GM12878 (cell line): ENCODE data around the gene PPP3CA. TPM values are rescaled to one million over a fixed set of nuclear protein-coding genes. Genes with fewer than 3 reads are reported as not detected.
"Not testable (repeated sequence)": the region's sequence is repeated elsewhere in the genome, so short reads cannot be mapped to it uniquely, and the experiment has no call there.

ENCODE experiments used
- ATAC-seq: fragments of 200-7000 bp; cut with Tn5 transposase; 3 replicates; pipeline ENCODE4 v1.9.1; 2020; ENCODE audit warnings: mild to moderate bottlenecking, moderate library complexity
- BruUV-seq: library from RNA; stranded (reverse); fragments of 400-500 nt; replicated peaks from 2 replicates; lab custom pipeline; 2021; lab: Mats Ljungman, UMichigan
- CTCF ChIA-PET: fragments of 300-600 bp; sonication (Branson Sonifier 250); formaldehyde crosslinking; extraction: SDS; loops from one replicate; lab custom pipeline; 2021; ENCODE audit warnings: inconsistent platforms; lab: Yijun Ruan, JAX
- POLR2A ChIA-PET: fragments of 350-600 bp; formaldehyde crosslinking; extraction: SDS; loops from one replicate; lab custom pipeline; 2021; ENCODE audit warnings: inconsistent platforms; lab: Charles Lee
- RAD21 ChIA-PET: fragments of 300-600 bp; sonication (Branson Sonifier 250); formaldehyde crosslinking; loops from one replicate; lab custom pipeline; 2023; ENCODE audit warnings: antibody characterized with exemption; ENCODE audit not compliant: unreplicated experiment; lab: Charles Lee
- SMC1A ChIA-PET: fragments of 300-600 bp; sonication (Branson Sonifier 250); formaldehyde crosslinking; loops from one replicate; lab custom pipeline; 2023; ENCODE audit not compliant: unreplicated experiment, uncharacterized antibody; lab: Charles Lee
- DNase-seq: peaks from one replicate; pipeline ENCODE4 v3.0.0-alpha.2; 2011; ENCODE audit warnings: low read depth, low spot score
- FAIRE-seq: peaks from 3 replicates; lab custom pipeline; 2011; peaks lifted over from hg19 to GRCh38; lab: Jason Lieb, UNC
- H2AFZ ChIP-seq: 2 replicates; pipeline ENCODE4 v1.6.0; 2011; ENCODE audit warnings: low read depth, low read length, control low read depth; ENCODE audit not compliant: control insufficient read depth
- H3K27ac ChIP-seq: 2 replicates; pipeline ENCODE4 v1.5.1; 2011; ENCODE audit warnings: control low read depth; ENCODE audit not compliant: control insufficient read depth, insufficient read depth
- H3K27me3 ChIP-seq, 2 experiments: replicated peaks in 1 of 2; 2 replicates each; pipeline versions ENCODE4 v1.6.0 to v1.6.1; 2011; ENCODE audit warnings: low read length in 1 of 2; ENCODE audit not compliant: control insufficient read depth in 2 of 2, insufficient read depth in 2 of 2
- H3K36me3 ChIP-seq, 2 experiments: 2 replicates each; pipeline ENCODE4 v1.5.1; 2011; ENCODE audit warnings: low read length in 1 of 2; ENCODE audit not compliant: control insufficient read depth in 2 of 2, insufficient read depth in 2 of 2
- H3K4me1 ChIP-seq: 2 replicates; pipeline ENCODE4 v1.6.1; 2011; ENCODE audit warnings: mild to moderate bottlenecking, low read length, moderate library complexity, mixed read lengths; ENCODE audit not compliant: control insufficient read depth, insufficient read depth
- H3K4me2 ChIP-seq: 2 replicates; pipeline ENCODE4 v1.6.0; 2011; ENCODE audit warnings: control low read depth; ENCODE audit not compliant: control insufficient read depth, insufficient read depth
- H3K4me3 ChIP-seq: fragments of 200-600 bp; sonication (generic); 2 replicates; pipeline ENCODE4 v1.5.1; 2016
- H3K79me2 ChIP-seq: 2 replicates; pipeline ENCODE4 v1.6.0; 2011; ENCODE audit warnings: low read length; ENCODE audit not compliant: control insufficient read depth, insufficient read depth
- H3K9ac ChIP-seq: 2 replicates; pipeline ENCODE4 v1.8.0; 2011; ENCODE audit warnings: low read length, control low read depth, mixed read lengths; ENCODE audit not compliant: control insufficient read depth, insufficient read depth
- H3K9me3 ChIP-seq: replicated peaks from 3 replicates; pipeline ENCODE4 v1.5.1; 2011; ENCODE audit warnings: mild to moderate bottlenecking, low read length; ENCODE audit not compliant: control insufficient read depth, insufficient read depth
- H4K20me1 ChIP-seq: 2 replicates; pipeline ENCODE4 v1.6.0; 2011; ENCODE audit not compliant: control insufficient read depth, insufficient read depth
- ATF2 ChIP-seq: IDR thresholded peaks from 2 replicates; pipeline ENCODE4 v1.6.1; 2012; ENCODE audit warnings: low read length, inconsistent platforms
- MYB ChIP-seq: fragments of 150-350 bp; IDR thresholded peaks from 2 replicates; pipeline ENCODE4 v1.6.1; 2014; ENCODE audit warnings: mild to moderate bottlenecking, low read depth, low read length, borderline replicate concordance
- RAD51 ChIP-seq: fragments of 450-650 bp; IDR thresholded peaks from 2 replicates; pipeline ENCODE4 v1.6.1; 2016; ENCODE audit warnings: moderate library complexity, mild to moderate bottlenecking, inconsistent platforms
- ZNF622 ChIP-seq: fragments of 450-650 bp; IDR thresholded peaks from 2 replicates; pipeline ENCODE4 v1.6.1; 2017; ENCODE audit warnings: mild to moderate bottlenecking, inconsistent platforms
- WGBS: methylation state at CpG from one replicate; pipeline ENCODE4 v1.1.6; 2016; ENCODE audit warnings: low lambda C conversion rate; ENCODE audit not compliant: insufficient replicate concordance, insufficient coverage; ENCODE audit errors: missing lambda C conversion rate; 5-methylcytosine and 5-hydroxymethylcytosine counted together
- in situ Hi-C: fragments of 300-500 bp; cut with MboI; formaldehyde crosslinking; loops from 9 replicates; pipeline ENCODE4 v1.14.3; 2018; ENCODE audit warnings: mixed read lengths
- intact Hi-C: fragments of 100-400 bp; cut with micrococcal nuclease; formaldehyde crosslinking; loops from one replicate; pipeline ENCODE4 v1.14.2; 2022; ENCODE audit not compliant: unreplicated experiment
- polyA plus RNA-seq, 11 experiments: library from polyadenylated mRNA; depleted of rRNA in 4 of 11; unstranded in 6 of 11; stranded (reverse) in 5 of 11; fragments of >200 nt; fragmentation: Nextera tagmentation in 4 of 11; fragmentation: Illumina TruSeq in 1 of 11; extraction: Ambion mirVana in 4 of 11; extraction: Trizol in 1 of 11; gene quantifications; 1 replicate in 1 of 11; 2 replicates in 10 of 11; pipeline versions ENCODE4 v1.2.1 to v1.2.3, GENCODE V29; 2011 to 2016; ENCODE audit warnings: inconsistent platforms in 2 of 11, missing spikeins in 2 of 11, low read depth in 1 of 11
- total RNA-seq, 4 experiments: library from RNA; depleted of rRNA in 3 of 4; stranded (reverse); fragments of >200 nt in 3 of 4; fragmentation: Illumina TruSeq in 1 of 4; extraction: Trizol in 1 of 4; gene quantifications; 2 replicates each; pipeline versions ENCODE4 v1.2.1 to v1.2.3, GENCODE V29; 2013 to 2021
- TF ChIP-seq, protein P1 (sequence below): fragments of 450-650 bp; IDR thresholded peaks from 2 replicates; pipeline ENCODE4 v1.6.1; 2017; ENCODE audit warnings: mild to moderate bottlenecking, low read depth, inconsistent platforms; ENCODE audit not compliant: poor library complexity, severe bottlenecking

Gene PPP3CA
- total and polyA plus RNA-seq, 10 of the 15 experiments (the other 5 are each of a cell fraction or from before 2014, with no cell fraction given), result 0.33 to 9.0 (median 1.0) TPM

GRCh38 chr4:100991332-100992069 is 355.8 kb downstream of the PPP3CA start:
- H3K79me2 ChIP-seq, RAD21 ChIA-PET, CTCF ChIA-PET, H3K4me2 ChIP-seq, H3K27ac ChIP-seq, H3K4me1 ChIP-seq, H2AFZ ChIP-seq, H3K9me3 ChIP-seq, POLR2A ChIA-PET, H4K20me1 ChIP-seq, H3K9ac ChIP-seq, intact Hi-C loops, H3K27me3 ChIP-seq, H3K4me3 ChIP-seq, BruUV-seq, in situ Hi-C loops, DNase-seq, H3K36me3 ChIP-seq, ATAC-seq: not testable (repeated sequence)
- FAIRE-seq, result peak; percentile 13
- SMC1A ChIA-PET, result interaction anchor here (1.3 to 1.5 kb wide), 2 partner anchors 10 to 17 kb away, joined by 3 read pairs; no protein-coding TSS in a partner anchor
- 49% methylated on average over 6 of the region's 6 CpGs for WGBS

DNA sequence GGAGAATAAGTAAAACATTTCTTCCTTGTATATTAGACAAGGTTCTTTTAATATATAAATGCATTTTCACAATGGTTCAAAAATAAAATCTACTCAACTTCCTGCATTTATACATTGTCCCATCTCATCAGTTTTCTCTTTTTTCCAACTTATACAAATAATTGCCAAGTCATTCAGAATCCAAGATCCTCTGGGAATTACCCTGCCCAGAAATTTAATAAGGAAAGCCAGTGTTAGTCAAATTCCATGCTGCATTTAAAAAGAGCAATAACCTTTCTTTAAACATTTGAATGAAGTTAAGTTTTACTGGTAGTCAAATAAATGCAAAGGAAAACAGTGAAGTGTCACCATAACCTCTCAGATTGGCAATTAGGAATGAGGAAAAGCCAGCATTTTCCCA is 357.9 kb downstream of the PPP3CA start:
- ChIA-PET RAD21 (no interaction called here), POLR2A (no interaction called here), CTCF (no interaction called here), SMC1A (no interaction called here)
- in situ Hi-C loops, result no loop called here
- Histone ChIP-seq H3K79me2 (no peaks in the 10 kb centered on the region), H3K4me3 (no peak overlapping the region), H3K9me3 (no peaks in the 10 kb centered on the region), H4K20me1 (no peaks in the 10 kb centered on the region), H3K27ac (no peak overlapping the region), H3K27me3 (no peaks in the 10 kb centered on the region; a peak in 1 of 4 replicates), H3K4me1 (no peaks in the 10 kb centered on the region), H3K4me2 (no peak overlapping the region), H2AFZ (no peak overlapping the region), H3K9ac (no peak overlapping the region), H3K36me3 (no peaks in the 10 kb centered on the region)
- no TSS peak for BruUV-seq
- FAIRE-seq, result no peak
- no peak for ATAC-seq
- TF ChIP-seq, protein P1, sequence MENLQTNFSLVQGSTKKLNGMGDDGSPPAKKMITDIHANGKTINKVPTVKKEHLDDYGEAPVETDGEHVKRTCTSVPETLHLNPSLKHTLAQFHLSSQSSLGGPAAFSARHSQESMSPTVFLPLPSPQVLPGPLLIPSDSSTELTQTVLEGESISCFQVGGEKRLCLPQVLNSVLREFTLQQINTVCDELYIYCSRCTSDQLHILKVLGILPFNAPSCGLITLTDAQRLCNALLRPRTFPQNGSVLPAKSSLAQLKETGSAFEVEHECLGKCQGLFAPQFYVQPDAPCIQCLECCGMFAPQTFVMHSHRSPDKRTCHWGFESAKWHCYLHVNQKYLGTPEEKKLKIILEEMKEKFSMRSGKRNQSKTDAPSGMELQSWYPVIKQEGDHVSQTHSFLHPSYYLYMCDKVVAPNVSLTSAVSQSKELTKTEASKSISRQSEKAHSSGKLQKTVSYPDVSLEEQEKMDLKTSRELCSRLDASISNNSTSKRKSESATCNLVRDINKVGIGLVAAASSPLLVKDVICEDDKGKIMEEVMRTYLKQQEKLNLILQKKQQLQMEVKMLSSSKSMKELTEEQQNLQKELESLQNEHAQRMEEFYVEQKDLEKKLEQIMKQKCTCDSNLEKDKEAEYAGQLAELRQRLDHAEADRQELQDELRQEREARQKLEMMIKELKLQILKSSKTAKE, result no peak
- TF ChIP-seq ZNF622 (no peak), RAD51 (no peak), MYB (no peak), ATF2 (no peak)
- no peak for DNase-seq
- intact Hi-C loops, result no loop called here
